HG03520 (cell line): ENCODE results near the gene FPR3.
"Not testable (repeated sequence)": the region's sequence is repeated elsewhere in the genome, so short reads cannot be mapped to it uniquely, and the experiment has no call there.

Experiments used
- ATAC-seq: cut with Tn5 transposase; IDR thresholded peaks from one replicate; pipeline ENCODE4 v1.9.1; 2021; ENCODE audit warnings: mild to moderate bottlenecking, moderate library complexity; ENCODE audit not compliant: unreplicated experiment

Gene FPR3

GRCh38 chr19:51794885-51795490, at the start of gene FPR3:
TSS of gene FPR3 (plus strand) at chr19:51795157. CDS start at chr19:51823749, 28,592 bp downstream.
- ATAC-seq: no peak

GRCh38 chr19:51746731-51747130, 48.2 kb upstream of the FPR3 start:
- no peak for ATAC-seq

DNA sequence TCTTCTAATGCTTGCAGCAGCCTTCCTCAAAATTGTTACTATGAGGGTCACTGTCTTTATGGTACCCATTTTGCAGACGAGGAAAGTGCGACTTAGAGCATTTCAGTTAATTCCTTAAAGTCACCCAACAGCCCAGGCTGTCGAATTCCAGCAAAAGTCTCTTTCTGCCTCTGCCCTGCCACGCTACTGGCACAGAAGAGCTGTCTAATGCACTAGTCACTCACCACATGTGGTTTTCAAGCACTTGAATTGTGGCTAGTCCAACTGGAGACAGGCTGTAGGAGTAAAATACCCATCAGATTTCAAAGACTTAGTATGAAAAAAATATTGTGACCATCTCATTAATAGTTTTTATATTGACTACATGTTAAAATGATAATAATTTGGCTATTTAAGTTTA, 45.0 kb upstream of the FPR3 start:
- ATAC-seq: no peak

- ATAC-seq: no peak
Measured at GRCh38 chr19:51750400-51751094, 44.4 kb upstream of the FPR3 start.

GRCh38 chr19:51751655-51752054, 43.3 kb upstream of the FPR3 start, which contains the start of gene FPR1:
TSS of gene FPR1 (minus strand) at chr19:51751878. CDS start at chr19:51746994, 4,884 bp downstream.
- no peak for ATAC-seq

DNA sequence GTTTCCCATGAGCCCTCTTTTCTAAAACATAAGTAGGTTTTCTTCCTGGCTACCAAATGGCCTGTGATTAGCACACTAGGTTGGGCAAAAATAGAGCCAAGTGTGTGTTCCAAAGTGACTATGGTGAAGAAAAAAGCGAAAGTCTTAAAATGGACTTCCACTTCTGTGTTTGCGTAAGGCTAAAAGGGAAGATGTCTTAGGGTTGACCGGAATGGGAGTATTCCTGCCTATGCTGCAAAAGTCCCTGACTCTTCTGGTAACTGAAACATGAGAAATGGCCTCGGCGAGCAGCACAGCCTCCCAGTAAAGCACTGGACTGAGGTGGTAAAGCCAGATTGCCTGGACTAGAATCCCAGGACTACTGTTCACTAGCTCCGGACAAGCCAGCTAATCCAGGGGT, 40.8 kb upstream of the FPR3 start:
- ATAC-seq: no peak

GRCh38 chr19:51754770-51755169, 40.2 kb upstream of the FPR3 start:
- ATAC-seq: no peak

DNA sequence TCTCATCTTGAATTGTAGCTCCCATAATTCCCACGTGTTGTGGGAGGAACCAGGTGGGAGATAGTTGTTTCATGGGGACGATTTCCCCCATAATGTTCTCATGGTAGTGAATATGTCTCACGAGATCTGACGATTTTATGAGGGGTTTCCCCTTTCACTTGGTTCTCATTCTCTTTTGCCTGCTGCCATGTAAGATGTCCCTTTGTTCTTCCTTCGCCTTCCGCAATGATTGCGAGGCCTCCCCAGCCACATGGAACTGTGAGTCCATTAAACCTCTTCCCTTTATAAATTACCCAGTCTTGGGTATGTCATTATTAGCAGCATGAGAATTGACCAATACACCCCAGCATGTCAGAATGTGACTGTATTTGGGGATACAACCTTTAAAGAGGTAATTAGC, 39.4 kb upstream of the FPR3 start:
- ATAC-seq: no peak

DNA sequence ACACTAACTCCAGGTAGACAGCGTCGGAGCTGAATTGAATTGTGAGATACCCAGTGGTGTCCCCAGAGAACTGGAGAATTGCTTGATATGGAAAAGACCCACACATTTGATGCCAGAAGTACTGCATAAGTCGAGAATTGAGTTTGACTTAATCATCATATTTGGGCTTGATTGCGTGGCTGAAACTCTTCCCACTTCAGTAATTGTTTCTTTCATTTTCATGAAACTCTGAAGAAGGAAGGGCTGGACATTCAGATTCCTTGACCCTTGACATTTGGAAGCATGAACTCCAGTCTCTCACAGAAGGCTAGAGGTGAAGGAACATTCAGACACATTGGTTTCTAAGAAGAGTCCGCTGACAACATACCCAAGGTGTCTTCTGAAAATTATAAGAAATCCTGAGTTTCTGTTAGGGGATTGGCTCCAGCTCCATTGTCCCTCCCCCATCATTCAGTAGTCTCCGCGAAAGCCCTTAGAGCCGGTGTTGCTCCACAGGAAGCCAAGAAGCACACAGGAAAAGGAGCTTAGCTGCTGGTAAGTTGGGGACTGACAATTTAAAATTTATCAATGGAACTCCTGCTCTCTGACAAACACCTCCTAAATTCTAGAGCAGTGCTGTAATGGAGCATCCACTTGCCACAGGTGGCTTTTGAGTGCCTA, 34.1 kb upstream of the FPR3 start, which contains the start of gene FPR2:
FPR2 (plus strand) TSS at position 484 of the 660 bp plus-strand sequence. CDS start 7,479 bp downstream, outside the sequence.
- ATAC-seq: no peak

DNA sequence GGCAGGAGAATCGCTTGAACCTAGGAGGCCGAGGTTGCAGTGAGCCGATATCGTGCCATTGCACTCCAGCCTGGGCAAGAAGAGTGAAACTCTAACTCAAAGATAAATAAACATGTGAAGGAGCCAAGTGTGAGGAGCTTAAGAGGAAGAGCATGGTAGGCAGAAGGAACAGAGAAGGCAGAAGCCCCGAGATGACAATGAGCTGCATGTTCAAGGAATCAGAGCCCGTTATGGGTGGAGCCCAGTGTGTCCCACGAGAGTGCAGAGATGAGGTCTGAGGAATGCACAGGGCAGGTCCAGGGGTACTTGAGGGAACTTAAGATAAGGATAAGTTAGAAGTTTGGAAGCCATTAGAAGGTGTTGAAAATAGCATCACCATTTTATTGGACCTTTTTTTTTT, 33.3 kb upstream of the FPR3 start:
- ATAC-seq: no peak

- ATAC-seq: no peak
Measured at GRCh38 chr19:51765086-51765485, 29.9 kb upstream of the FPR3 start.

DNA sequence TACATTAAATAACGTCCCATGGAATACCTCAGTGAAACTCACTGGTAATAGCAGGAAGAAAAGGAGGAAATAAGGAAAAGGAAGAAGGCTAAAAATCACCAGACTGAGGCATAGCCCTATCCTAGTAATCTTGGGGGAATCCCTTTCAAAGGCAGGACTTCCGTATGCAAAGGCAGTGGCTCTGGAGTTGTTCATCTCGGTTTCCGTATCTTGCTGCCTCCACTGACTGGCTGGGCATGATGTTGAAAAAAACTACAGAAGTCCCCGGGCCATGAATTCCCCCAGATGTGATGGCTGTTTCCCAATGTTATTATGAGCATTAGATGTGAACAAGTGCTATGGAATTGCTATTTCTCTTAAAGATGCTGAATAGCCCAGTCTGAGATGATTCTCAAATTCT, 28.5 kb upstream of the FPR3 start:
- ATAC-seq: no peak

DNA sequence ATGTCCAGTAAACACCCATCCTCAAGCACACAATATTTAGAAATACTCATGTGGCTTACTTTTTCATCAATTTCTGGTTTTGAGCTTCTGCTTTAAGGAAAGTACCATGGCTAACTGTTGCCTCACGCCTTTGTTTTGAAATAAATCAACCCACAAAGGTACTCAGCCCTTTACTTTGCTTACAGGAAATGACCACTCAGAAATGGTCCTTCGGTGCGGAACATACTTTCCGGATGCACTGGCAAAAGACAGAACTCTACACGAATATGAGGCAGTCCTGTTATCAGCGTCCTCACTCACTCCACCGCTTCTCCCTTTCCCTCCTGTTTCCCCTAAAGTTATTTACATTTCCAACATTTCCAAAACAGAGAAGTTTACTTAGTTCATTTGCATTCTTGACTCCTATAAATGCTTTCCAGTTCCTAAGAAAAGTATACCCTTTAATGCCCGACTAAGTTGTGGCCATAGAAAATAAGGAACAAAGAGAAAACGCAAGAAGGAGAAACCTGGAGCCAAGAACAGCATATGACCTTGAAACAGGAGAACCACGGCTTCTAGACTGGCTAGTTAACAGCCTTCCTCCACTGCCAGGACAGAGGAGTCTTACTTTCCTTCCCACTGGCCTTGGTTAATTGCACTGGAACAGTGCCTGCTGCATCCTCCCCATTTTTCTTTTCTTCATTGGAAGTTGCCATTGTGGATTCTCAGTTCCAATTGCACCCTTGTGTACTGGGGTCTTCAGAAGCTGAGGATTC, 23.4 kb upstream of the FPR3 start:
- ATAC-seq: no peak

GRCh38 chr19:51772977-51773376, 22.0 kb upstream of the FPR3 start:
- ATAC-seq: no peak

DNA sequence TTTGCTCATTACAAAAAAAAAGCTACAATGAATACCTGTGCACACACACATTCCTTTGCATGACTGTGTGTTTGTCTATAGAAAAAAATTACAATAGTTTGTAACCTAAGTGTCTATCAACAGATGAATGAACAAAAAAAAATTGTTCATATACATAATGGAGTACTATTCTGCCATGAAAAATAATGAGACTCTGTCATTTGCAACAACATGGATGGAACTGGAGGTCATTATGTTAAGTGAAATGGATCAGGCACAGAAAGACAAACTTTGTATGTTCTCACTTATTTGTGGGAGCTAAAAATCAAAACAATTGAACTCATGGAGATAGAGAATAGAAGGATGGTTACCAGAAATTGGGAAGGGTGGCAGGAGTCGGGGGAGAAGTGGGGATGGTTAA, 18.4 kb upstream of the FPR3 start:
- ATAC-seq: not testable (repeated sequence)

DNA sequence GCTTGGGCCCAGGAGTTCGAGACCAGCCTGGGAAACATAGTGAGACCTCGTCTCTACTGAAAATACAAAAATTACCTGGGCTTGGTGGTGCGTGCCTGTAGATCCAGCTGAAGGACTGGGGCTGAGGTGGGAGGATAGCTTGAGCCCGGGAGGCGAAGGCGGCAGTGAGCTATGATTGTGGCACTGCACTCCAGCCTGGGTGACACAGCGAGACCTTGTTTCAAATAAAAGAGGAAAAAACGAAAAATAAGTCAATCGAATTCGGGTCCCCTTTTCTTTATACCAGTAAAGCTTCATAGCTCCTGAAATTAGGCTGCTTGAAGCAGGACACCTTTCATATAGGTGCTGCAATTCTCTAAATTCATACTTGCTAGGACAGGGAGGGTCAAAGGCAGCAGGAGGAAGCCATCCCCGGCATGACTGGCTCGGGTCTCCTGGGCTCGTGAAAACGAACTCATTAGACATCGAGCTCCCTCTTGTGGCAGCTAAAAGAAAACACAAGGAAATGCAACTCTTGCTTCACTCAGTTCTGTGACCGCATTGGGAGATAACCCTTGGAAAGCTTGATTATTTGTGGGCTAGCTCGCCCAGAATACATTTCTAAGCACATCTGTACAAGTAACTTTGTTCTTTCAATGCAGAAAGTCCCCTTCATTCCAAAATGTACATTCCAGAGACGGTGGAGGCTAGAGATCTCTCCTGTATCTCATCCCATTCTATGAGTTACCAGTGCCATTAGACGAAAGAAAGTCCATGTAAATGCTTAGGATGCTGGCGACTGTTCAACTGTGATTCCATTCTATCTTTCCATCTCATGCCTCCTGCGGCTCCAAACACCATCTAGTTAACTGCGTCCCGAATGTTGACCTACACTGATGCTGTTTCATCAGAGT, 17.1 kb upstream of the FPR3 start:
- no peak for ATAC-seq

DNA sequence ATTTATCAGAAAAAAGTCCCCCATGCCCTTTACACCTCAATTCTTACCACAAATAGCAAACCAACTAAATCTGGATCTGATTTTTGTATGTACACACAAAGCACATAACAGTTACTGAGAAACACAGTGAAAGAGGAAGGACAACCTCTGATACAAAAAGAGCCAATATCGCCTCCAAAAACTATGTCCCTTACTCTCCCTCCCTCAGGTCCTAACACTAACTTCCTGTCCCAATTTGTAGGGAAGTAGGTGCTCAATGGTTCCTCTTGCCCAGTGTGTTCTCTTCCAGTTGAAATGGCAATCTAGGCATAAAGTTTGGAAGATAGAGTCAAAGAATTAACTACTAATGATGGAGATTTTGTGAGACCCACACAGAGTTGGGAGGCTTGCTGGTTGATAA, 15.8 kb upstream of the FPR3 start:
- ATAC-seq: no peak

DNA sequence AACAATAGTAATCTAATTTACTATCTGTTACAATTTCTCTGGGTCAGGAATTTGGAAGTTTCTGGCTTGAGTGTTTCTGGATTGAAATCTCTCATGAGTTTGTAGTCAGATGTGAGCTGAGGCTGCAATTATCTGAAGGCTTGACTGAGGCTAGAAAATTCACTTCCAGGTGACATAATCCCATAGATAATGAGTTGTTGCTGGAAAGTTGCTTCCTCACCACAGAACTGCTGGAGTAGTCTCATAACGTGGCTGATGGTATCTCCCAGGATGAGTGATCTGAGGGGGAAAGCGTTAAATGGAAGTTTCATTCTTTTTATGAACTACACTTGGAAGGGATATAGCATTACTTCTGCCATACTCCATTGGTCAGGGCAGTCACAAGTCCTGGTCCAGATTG, 15.3 kb upstream of the FPR3 start:
- ATAC-seq: no peak

DNA sequence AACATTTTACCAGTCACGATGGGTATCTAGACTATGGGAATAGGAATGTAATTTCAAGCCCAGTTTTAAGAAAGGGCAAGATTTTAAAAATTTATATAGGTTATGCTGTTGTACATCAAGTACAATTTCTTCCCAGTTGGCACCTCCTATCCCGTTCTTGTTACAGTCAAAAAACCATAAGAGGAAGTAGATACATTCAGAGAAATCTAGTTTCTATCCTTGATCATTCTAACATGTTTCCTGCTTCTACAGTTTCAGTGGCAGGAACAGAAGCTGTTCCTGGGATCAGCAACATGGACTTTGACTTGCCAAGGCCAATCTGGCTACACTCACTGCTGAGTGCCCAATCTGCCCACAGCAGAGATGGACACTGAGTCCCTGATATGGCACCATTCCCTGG, 14.7 kb upstream of the FPR3 start:
- ATAC-seq: no peak

DNA sequence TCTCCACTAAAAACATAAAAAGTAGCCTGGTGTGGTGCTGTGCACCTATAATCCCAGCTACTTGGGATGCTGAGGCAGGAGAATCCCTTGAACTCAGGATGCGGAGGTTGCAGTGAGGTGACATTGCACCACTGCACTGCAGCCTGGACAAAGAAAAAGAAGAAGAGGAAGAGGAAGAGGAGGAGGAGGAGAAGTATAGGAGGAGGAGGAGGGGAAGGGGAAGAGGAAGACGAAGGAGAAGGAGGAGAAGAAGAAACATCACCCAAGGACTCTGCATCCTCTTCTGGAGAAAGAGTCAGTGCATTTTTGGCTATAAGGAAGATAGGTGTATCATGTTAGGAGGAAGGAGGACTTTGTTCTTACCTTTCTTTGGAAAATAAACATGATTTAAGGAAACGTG, 13.0 kb upstream of the FPR3 start:
- ATAC-seq: no peak
